PC-9 (cell line): ENCODE results near the gene SMPD4.
"Not testable (repeated sequence)": the region's sequence is repeated elsewhere in the genome, so short reads cannot be mapped to it uniquely, and the experiment has no call there.

Source experiments
- CTCF ChIP-seq: fragments of 200-600 bp; sonication (generic); conservative IDR thresholded peaks from 2 replicates; pipeline ENCODE4 v1.6.1; 2017; ENCODE audit warnings: mixed run types, antibody characterized with exemption, mild to moderate bottlenecking, moderate library complexity
- EZH2 ChIP-seq: fragments of 200-600 bp; sonication (generic); IDR thresholded peaks from 2 replicates; pipeline ENCODE4 v1.8.0; 2017; ENCODE audit warnings: antibody characterized with exemption, low read depth

- not testable (repeated sequence) for TF ChIP-seq CTCF, EZH2
Observed at GRCh38 chr2:130187859-130188792, 6.7 kb upstream of the SMPD4 start.
